ENCODE measurements around the gene MEIS3.

DNA sequence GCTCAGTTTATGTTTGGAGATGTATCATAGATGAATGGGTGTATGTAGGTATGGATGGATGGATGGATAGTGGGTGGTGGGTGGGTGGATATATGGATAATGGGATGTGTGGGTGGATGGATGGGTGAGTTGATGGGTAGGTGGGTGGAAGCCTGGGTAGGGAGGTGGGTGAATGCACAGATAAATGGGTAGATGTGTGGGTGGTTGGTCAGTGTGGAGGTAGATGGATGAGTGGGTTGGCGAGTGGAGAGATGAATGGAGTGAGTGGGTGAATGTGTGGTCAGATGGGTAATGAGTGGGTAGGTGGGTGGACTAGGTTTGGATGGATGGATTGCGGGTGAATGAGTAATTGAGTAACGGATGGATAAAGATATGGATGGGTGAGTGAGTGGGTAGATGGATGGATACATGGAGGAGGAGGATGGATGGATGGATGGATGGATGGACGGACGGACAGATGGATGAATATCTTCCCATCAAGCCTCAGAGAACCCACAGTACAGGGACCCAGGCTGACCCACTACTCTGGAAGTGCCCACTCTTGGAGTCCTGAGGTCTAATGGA lies 13.4 kb downstream of the MEIS3 start:
- TF ChIP-seq ZNF292 (tag by site-specific recombination; IDR thresholded peaks at IDR 0.05; ENCODE audit: borderline replicate concordance, low read depth) (no peak), HOXC10 (CRISPR knock-in tag; IDR thresholded peaks at IDR 0.05) (no peak), SP7 (tag by site-specific recombination; IDR thresholded peaks at IDR 0.05) (no peak), ZNF221 (tag by site-specific recombination; IDR thresholded peaks at IDR 0.05; ENCODE audit: borderline replicate concordance) (no peak)
- TF ChIP-seq, protein P1, sequence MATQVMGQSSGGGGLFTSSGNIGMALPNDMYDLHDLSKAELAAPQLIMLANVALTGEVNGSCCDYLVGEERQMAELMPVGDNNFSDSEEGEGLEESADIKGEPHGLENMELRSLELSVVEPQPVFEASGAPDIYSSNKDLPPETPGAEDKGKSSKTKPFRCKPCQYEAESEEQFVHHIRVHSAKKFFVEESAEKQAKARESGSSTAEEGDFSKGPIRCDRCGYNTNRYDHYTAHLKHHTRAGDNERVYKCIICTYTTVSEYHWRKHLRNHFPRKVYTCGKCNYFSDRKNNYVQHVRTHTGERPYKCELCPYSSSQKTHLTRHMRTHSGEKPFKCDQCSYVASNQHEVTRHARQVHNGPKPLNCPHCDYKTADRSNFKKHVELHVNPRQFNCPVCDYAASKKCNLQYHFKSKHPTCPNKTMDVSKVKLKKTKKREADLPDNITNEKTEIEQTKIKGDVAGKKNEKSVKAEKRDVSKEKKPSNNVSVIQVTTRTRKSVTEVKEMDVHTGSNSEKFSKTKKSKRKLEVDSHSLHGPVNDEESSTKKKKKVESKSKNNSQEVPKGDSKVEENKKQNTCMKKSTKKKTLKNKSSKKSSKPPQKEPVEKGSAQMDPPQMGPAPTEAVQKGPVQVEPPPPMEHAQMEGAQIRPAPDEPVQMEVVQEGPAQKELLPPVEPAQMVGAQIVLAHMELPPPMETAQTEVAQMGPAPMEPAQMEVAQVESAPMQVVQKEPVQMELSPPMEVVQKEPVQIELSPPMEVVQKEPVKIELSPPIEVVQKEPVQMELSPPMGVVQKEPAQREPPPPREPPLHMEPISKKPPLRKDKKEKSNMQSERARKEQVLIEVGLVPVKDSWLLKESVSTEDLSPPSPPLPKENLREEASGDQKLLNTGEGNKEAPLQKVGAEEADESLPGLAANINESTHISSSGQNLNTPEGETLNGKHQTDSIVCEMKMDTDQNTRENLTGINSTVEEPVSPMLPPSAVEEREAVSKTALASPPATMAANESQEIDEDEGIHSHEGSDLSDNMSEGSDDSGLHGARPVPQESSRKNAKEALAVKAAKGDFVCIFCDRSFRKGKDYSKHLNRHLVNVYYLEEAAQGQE (tag by site-specific recombination; IDR thresholded peaks at IDR 0.05): no peak
- TF ChIP-seq, protein P2, sequence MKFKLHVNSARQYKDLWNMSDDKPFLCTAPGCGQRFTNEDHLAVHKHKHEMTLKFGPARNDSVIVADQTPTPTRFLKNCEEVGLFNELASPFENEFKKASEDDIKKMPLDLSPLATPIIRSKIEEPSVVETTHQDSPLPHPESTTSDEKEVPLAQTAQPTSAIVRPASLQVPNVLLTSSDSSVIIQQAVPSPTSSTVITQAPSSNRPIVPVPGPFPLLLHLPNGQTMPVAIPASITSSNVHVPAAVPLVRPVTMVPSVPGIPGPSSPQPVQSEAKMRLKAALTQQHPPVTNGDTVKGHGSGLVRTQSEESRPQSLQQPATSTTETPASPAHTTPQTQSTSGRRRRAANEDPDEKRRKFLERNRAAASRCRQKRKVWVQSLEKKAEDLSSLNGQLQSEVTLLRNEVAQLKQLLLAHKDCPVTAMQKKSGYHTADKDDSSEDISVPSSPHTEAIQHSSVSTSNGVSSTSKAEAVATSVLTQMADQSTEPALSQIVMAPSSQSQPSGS (tag by site-specific recombination; IDR thresholded peaks at IDR 0.05; ENCODE audit: low read depth): no peak

Data from HEK293 (cell line).